PC-9 (cell line): ENCODE data around the gene LGI2. TPM values are rescaled to one million over a fixed set of nuclear protein-coding genes. Genes with fewer than 3 reads are reported as not detected.

Source experiments
- BruUV-seq: library from RNA; stranded (reverse); fragments of 400-500 nt; replicated peaks from 2 replicates; lab custom pipeline; 2021; lab: Mats Ljungman, UMichigan
- CTCF ChIA-PET: fragments of 300-600 bp; sonication (Branson Sonifier 250); formaldehyde crosslinking; loops from one replicate; lab custom pipeline; 2022; ENCODE audit warnings: antibody characterized with exemption; lab: Charles Lee
- POLR2A ChIA-PET: fragments of 300-600 bp; sonication (Branson Sonifier 250); formaldehyde crosslinking; loops from one replicate; lab custom pipeline; 2022; ENCODE audit warnings: antibody characterized with exemption; ENCODE audit not compliant: unreplicated experiment; lab: Charles Lee
- DNase-seq, 2 experiments: peaks; one replicate each; pipeline versions ENCODE4 v3.0.0 to v3.0.0-alpha.2; 2015 to 2022; ENCODE audit warnings: mixed read lengths in 1 of 2
- H2AFZ ChIP-seq: fragments of 200-600 bp; sonication (generic); 2 replicates; pipeline ENCODE4 v1.8.1; 2017; ENCODE audit warnings: antibody characterized with exemption
- H3F3A ChIP-seq: fragments of 200-600 bp; sonication (generic); 2 replicates; pipeline ENCODE4 v1.8.1; 2017; ENCODE audit warnings: antibody characterized with exemption, mild to moderate bottlenecking, low read depth; ENCODE audit not compliant: insufficient read depth
- H3K27ac ChIP-seq: fragments of 200-600 bp; sonication (generic); 2 replicates; pipeline ENCODE4 v1.6.1; 2016; ENCODE audit warnings: mixed run types
- H3K27me3 ChIP-seq: fragments of 200-600 bp; sonication (generic); 2 replicates; pipeline ENCODE4 v1.6.1; 2016; ENCODE audit warnings: low read depth, mixed run types; ENCODE audit not compliant: insufficient read depth
- H3K36me3 ChIP-seq: fragments of 200-600 bp; sonication (generic); 2 replicates; pipeline ENCODE4 v1.6.1; 2016; ENCODE audit warnings: low read depth, mixed run types
- H3K4me1 ChIP-seq: fragments of 200-600 bp; sonication (generic); replicated peaks from 2 replicates; pipeline ENCODE4 v1.6.1; 2016; ENCODE audit warnings: mixed run types; ENCODE audit not compliant: insufficient read depth
- H3K4me2 ChIP-seq: fragments of 200-600 bp; sonication (generic); 2 replicates; pipeline ENCODE4 v1.6.1; 2017; ENCODE audit warnings: mixed run types
- H3K4me3 ChIP-seq: fragments of 200-600 bp; sonication (generic); 2 replicates; pipeline ENCODE4 v1.6.1; 2016; ENCODE audit warnings: mixed run types
- H3K79me2 ChIP-seq: fragments of 200-600 bp; sonication (generic); 2 replicates; pipeline ENCODE4 v1.6.1; 2017; ENCODE audit warnings: low read depth, mixed run types
- H3K9me2 ChIP-seq: fragments of 200-600 bp; sonication (generic); 2 replicates; pipeline ENCODE4 v1.8.1; 2017; ENCODE audit warnings: mild to moderate bottlenecking; ENCODE audit not compliant: insufficient read depth
- H3K9me3 ChIP-seq: fragments of 200-600 bp; sonication (generic); 2 replicates; pipeline ENCODE4 v1.8.1; 2016; ENCODE audit warnings: low read depth; ENCODE audit not compliant: insufficient read depth
- H4K20me1 ChIP-seq: fragments of 200-600 bp; sonication (generic); 2 replicates; pipeline ENCODE4 v1.8.1; 2017; ENCODE audit not compliant: insufficient read depth
- CTCF ChIP-seq: fragments of 200-600 bp; sonication (generic); conservative IDR thresholded peaks from 2 replicates; pipeline ENCODE4 v1.6.1; 2017; ENCODE audit warnings: mixed run types, antibody characterized with exemption, mild to moderate bottlenecking, moderate library complexity
- EZH2 ChIP-seq: fragments of 200-600 bp; sonication (generic); IDR thresholded peaks from 2 replicates; pipeline ENCODE4 v1.8.0; 2017; ENCODE audit warnings: antibody characterized with exemption, low read depth
- intact Hi-C: fragments of 100-400 bp; cut with micrococcal nuclease; formaldehyde crosslinking; loops from one replicate; pipeline ENCODE4 v1.10.0; 2022; ENCODE audit not compliant: unreplicated experiment
- total RNA-seq: library from RNA; stranded (reverse); gene quantifications from 2 replicates; pipeline ENCODE4 v1.2.3, GENCODE V29; 2021

The LGI2 gene
- total RNA-seq, 1 experiment from 2014 or later: not detected

GRCh38 chr4:24993551-24994080 is 37.1 kb downstream of the LGI2 start:
- CTCF ChIA-PET: interaction anchor here (0.6 kb wide), 1 partner anchor 35 kb away, joined by 3 read pairs; no protein-coding TSS in a partner anchor
- H3K4me1 ChIP-seq: no peaks in the 10 kb centered on the region

GRCh38 chr4:24992968-24993367 is 37.8 kb downstream of the LGI2 start:
- H3K4me2 ChIP-seq: no peak overlapping the region
- no TSS peak for BruUV-seq
- no peaks in the 10 kb centered on the region for H3K9me2 ChIP-seq
- intact Hi-C loops: no loop called here
- no peak overlapping the region for H3K27ac ChIP-seq
- H4K20me1 ChIP-seq: no peaks in the 10 kb centered on the region
- H3K79me2 ChIP-seq: no peaks in the 10 kb centered on the region
- no peaks in the 10 kb centered on the region for H3K9me3 ChIP-seq
- no peak for DNase-seq
- CTCF ChIA-PET: interaction anchor here (0.5 to 0.7 kb wide), 2 partner anchors 259 to 830 kb away, joined by 3 to 4 read pairs; no protein-coding TSS in a partner anchor
- H3K36me3 ChIP-seq: no peaks in the 10 kb centered on the region
- H3K27me3 ChIP-seq: no peaks in the 10 kb centered on the region; the same call in 1 of the 2 replicates
- TF ChIP-seq EZH2 (no peak), CTCF (no peak)
- H2AFZ ChIP-seq: no peak overlapping the region
- H3K4me3 ChIP-seq: no peak overlapping the region
- POLR2A ChIA-PET: no interaction called here
- H3K4me1 ChIP-seq: no peaks in the 10 kb centered on the region
- H3F3A ChIP-seq: no peaks in the 10 kb centered on the region

More at GRCh38 chr4:24993551-24994080, 37.1 kb downstream of the LGI2 start:
- Histone ChIP-seq H3K27ac (no peak overlapping the region), H3K4me2 (no peak overlapping the region), H3F3A (no peaks in the 10 kb centered on the region), H3K27me3 (no peaks in the 10 kb centered on the region; the same call in 1 of the 2 replicates), H3K9me2 (no peaks in the 10 kb centered on the region), H2AFZ (no peak overlapping the region), H3K36me3 (no peaks in the 10 kb centered on the region), H3K9me3 (no peaks in the 10 kb centered on the region), H3K4me3 (no peak overlapping the region), H3K79me2 (no peaks in the 10 kb centered on the region), H4K20me1 (no peaks in the 10 kb centered on the region)
- intact Hi-C loops: no loop called here
- POLR2A ChIA-PET: no interaction called here
- no TSS peak for BruUV-seq
- no peak for DNase-seq
- TF ChIP-seq CTCF (no peak), EZH2 (no peak)

GRCh38 chr4:24991015-24991414 is 39.7 kb downstream of the LGI2 start:
- ChIA-PET POLR2A (no interaction called here), CTCF (interaction anchor here (0.6 kb wide), 1 partner anchor 195 kb away, joined by 6 read pairs; no protein-coding TSS in a partner anchor)
- no peaks in the 10 kb centered on the region for H3K9me3 ChIP-seq
- no peak overlapping the region for H3K4me3 ChIP-seq
- H3K9me2 ChIP-seq: no peaks in the 10 kb centered on the region
- no peaks in the 10 kb centered on the region for H3K36me3 ChIP-seq
- no peaks in the 10 kb centered on the region for H3F3A ChIP-seq
- H3K27ac ChIP-seq: no peak overlapping the region
- BruUV-seq: no TSS peak
- H3K4me1 ChIP-seq: no peaks in the 10 kb centered on the region
- no peak for TF ChIP-seq EZH2
- no peak for TF ChIP-seq CTCF
- no peak for DNase-seq
- no peak overlapping the region for H2AFZ ChIP-seq
- H3K4me2 ChIP-seq: no peak overlapping the region
- intact Hi-C loops: no loop called here
- no peaks in the 10 kb centered on the region for H3K79me2 ChIP-seq
- no peaks in the 10 kb centered on the region for H4K20me1 ChIP-seq
- H3K27me3 ChIP-seq: no peaks in the 10 kb centered on the region
